CD8-positive, alpha-beta memory T cell (primary cell): ENCODE measurements around the gene OR1K1. TPM values are rescaled to one million over a fixed set of nuclear protein-coding genes. Genes with fewer than 3 reads are reported as not detected.

Experiments used
- CTCF ChIA-PET: fragments of 350-600 bp; sonication (Branson Sonifier 250); formaldehyde crosslinking; loops from one replicate; lab custom pipeline; 2021; ENCODE audit warnings: antibody characterized with exemption; lab: Charles Lee
- POLR2A ChIA-PET: fragments of 350-600 bp; sonication (Branson Sonifier 250); formaldehyde crosslinking; loops from one replicate; lab custom pipeline; 2021; ENCODE audit warnings: antibody characterized with exemption; lab: Charles Lee
- DNase-seq, 5 donors: peaks; one replicate each; pipeline versions ENCODE4 v3.0.0 to v3.0.0-alpha.2; 2020 to 2022; ENCODE audit warnings: mixed read lengths in 1 of 5
- H3K27ac ChIP-seq: one replicate; pipeline ENCODE4 v1.7.0; 2013; ENCODE audit warnings: low read depth, mild to moderate bottlenecking, low read length, moderate library complexity
- H3K27me3 ChIP-seq: 2 replicates; pipeline ENCODE4 v1.7.0; 2013; ENCODE audit warnings: low read length, mild to moderate bottlenecking; ENCODE audit not compliant: insufficient read depth, poor library complexity, severe bottlenecking
- H3K36me3 ChIP-seq: 2 replicates; pipeline ENCODE4 v1.7.0; 2013; ENCODE audit warnings: mild to moderate bottlenecking, low read length, moderate library complexity; ENCODE audit not compliant: insufficient read depth
- H3K4me1 ChIP-seq: 2 replicates; pipeline ENCODE4 v1.7.0; 2013; ENCODE audit warnings: mild to moderate bottlenecking, low read length, moderate library complexity; ENCODE audit not compliant: insufficient read depth
- H3K4me3 ChIP-seq: 2 replicates; pipeline ENCODE4 v1.7.0; 2013; ENCODE audit warnings: mild to moderate bottlenecking, low read length
- H3K9me3 ChIP-seq: 2 replicates; pipeline ENCODE4 v1.7.0; 2013; ENCODE audit warnings: mild to moderate bottlenecking, low read length
- H3K27ac Mint-ChIP-seq, 8 donors: one replicate each; pipeline ENCODE4 v1.8.0; 2020 to 2021; ENCODE audit warnings: mixed read lengths in 8 of 8, mild to moderate bottlenecking in 6 of 8, inconsistent platforms in 3 of 8, moderate library complexity in 3 of 8
- H3K27me3 Mint-ChIP-seq, 2 donors: one replicate each; pipeline ENCODE4 v1.8.0; 2020 to 2021; ENCODE audit warnings: mixed read lengths in 2 of 2, mild to moderate bottlenecking in 1 of 2, moderate library complexity in 1 of 2
- H3K36me3 Mint-ChIP-seq, 3 donors: one replicate each; pipeline ENCODE4 v1.8.0; 2020 to 2021; ENCODE audit warnings: mixed read lengths in 3 of 3, inconsistent platforms in 1 of 3, mild to moderate bottlenecking in 1 of 3
- H3K4me1 Mint-ChIP-seq, 3 donors: one replicate each; pipeline ENCODE4 v1.8.0; 2020 to 2021; ENCODE audit warnings: mixed read lengths in 3 of 3, inconsistent platforms in 1 of 3, mild to moderate bottlenecking in 1 of 3
- H3K4me3 Mint-ChIP-seq, 7 donors: one replicate each; pipeline ENCODE4 v1.8.0; 2020 to 2021; ENCODE audit warnings: mixed read lengths in 7 of 7, mild to moderate bottlenecking in 6 of 7, moderate library complexity in 4 of 7, inconsistent platforms in 2 of 7
- H3K9me3 Mint-ChIP-seq, 5 donors: one replicate each; pipeline ENCODE4 v1.8.0; 2020 to 2022; ENCODE audit warnings: mixed read lengths in 5 of 5, mild to moderate bottlenecking in 3 of 5, moderate library complexity in 2 of 5, inconsistent platforms in 1 of 5
- polyA plus RNA-seq: library from polyadenylated mRNA; unstranded; fragments of 300-500 nt; fragmentation: Illumina TruSeq; gene quantifications from one replicate; pipeline ENCODE4 v1.2.3, GENCODE V29; 2021
- total RNA-seq, 2 experiments: library from RNA; stranded (reverse); gene quantifications; one replicate each; pipeline ENCODE4 v1.2.3, GENCODE V29; 2021

Gene OR1K1
- total and polyA plus RNA-seq, 3 experiments from 2014 or later: not detected

DNA sequence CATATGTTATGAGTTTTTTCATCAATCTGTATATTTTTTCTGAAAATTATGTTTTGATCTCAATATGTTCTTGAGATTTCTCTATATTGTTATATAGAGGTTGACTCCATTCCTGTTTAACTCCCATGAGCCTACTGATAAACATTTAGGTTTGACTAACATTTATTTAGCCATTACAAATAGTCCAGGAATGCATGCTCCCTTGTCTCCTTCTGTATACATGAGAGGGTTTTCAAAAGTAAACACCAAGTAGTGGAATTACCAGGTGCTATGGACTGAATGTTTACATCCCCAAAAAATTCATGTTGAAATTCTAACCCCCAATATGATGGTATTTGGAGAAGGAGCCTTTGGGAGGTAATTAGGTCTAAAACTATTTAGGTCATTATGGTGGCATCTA is 14.7 kb upstream of the OR1K1 start:
- ChIA-PET POLR2A (no interaction called here), CTCF (no interaction called here)
- Histone ChIP-seq H3K36me3 (no peaks in the 10 kb centered on the region), H3K4me1 (no peaks in the 10 kb centered on the region), H3K4me3 (no peak overlapping the region), H3K9me3 (no peaks in the 10 kb centered on the region), H3K27ac (no peak overlapping the region), H3K27me3 (no peaks in the 10 kb centered on the region)
- no peak overlapping the region for H3K4me3 Mint-ChIP-seq
- H3K27me3 Mint-ChIP-seq: peaks cover 0 to 3% of the 10 kb centered on the region in 2 donors
- H3K27ac Mint-ChIP-seq: no peak overlapping the region
- DNase-seq: no peak
- no peaks in the 10 kb centered on the region for H3K36me3 Mint-ChIP-seq
- H3K9me3 Mint-ChIP-seq: no peaks in the 10 kb centered on the region
- no peaks in the 10 kb centered on the region for H3K4me1 Mint-ChIP-seq

DNA sequence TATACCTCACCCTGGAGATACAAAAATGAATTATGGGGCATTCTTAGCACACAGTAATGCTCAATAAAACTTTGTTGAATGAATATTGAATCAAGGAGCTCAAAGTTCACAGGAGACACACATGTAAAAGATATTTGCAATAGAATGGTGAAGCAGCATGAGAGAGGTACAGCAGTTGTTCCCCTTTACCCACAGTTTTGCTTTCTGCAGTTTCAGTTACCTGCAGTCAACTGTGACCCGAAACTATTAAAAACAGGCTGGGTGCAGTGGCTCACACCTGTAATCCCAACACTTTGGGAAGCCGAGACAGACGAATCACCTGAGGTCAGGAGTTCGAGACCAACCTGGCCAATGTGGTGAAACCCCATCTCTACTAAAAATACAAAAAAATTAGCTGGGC is 13.6 kb upstream of the OR1K1 start:
- no peak overlapping the region for H3K27ac Mint-ChIP-seq
- H3K4me1 Mint-ChIP-seq: no peaks in the 10 kb centered on the region
- peaks cover 0 to 1% (median 0%) of the 10 kb centered on the region in 3 donors for H3K36me3 Mint-ChIP-seq
- CTCF ChIA-PET: interaction anchor here (1.3 kb wide), 1 partner anchor 7 kb away, joined by 3 read pairs; no protein-coding TSS in a partner anchor
- H3K27me3 Mint-ChIP-seq: peaks cover 0 to 2% of the 10 kb centered on the region in 2 donors
- DNase-seq: no peak
- Histone ChIP-seq H3K4me3 (no peak overlapping the region), H3K27me3 (no peaks in the 10 kb centered on the region), H3K27ac (no peak overlapping the region), H3K36me3 (no peaks in the 10 kb centered on the region), H3K4me1 (no peaks in the 10 kb centered on the region), H3K9me3 (no peaks in the 10 kb centered on the region)
- no peak overlapping the region for H3K4me3 Mint-ChIP-seq
- POLR2A ChIA-PET: no interaction called here
- no peaks in the 10 kb centered on the region for H3K9me3 Mint-ChIP-seq

DNA sequence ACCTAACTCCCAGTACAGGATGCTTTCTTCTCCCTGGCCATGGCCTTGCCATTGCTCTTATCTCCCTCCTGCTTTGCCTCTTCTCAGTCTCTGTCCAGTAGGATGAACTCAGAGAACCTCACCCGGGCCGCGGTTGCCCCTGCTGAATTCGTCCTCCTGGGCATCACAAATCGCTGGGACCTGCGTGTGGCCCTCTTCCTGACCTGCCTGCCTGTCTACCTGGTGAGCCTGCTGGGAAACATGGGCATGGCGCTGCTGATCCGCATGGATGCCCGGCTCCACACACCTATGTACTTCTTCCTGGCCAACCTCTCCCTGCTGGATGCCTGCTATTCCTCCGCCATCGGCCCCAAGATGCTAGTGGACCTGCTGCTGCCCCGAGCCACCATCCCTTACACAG is 11.1 kb upstream of the OR1K1 start, which contains the start of gene OR5C1:
Gene OR5C1, plus strand, starts transcription at position 103 of the 400 bp plus-strand sequence. Its CDS starts 0 bp downstream, at position 103.
- DNase-seq: no peak
- H3K36me3 Mint-ChIP-seq: peaks cover 0 to 3% (median 1%) of the 10 kb centered on the region in 3 donors
- Histone ChIP-seq H3K36me3 (no peaks in the 10 kb centered on the region), H3K4me1 (no peaks in the 10 kb centered on the region), H3K9me3 (no peaks in the 10 kb centered on the region), H3K27me3 (no peaks in the 10 kb centered on the region), H3K27ac (no peak within 1 kb of the TSS), H3K4me3 (no peak within 1 kb of the TSS)
- H3K27me3 Mint-ChIP-seq: peaks cover 0 to 2% of the 10 kb centered on the region in 2 donors
- H3K27ac Mint-ChIP-seq: peak within 1 kb of the TSS in 2 of 8 donors; percentile 25 to 44
- no peak within 1 kb of the TSS for H3K4me3 Mint-ChIP-seq
- no peaks in the 10 kb centered on the region for H3K9me3 Mint-ChIP-seq
- POLR2A ChIA-PET: no interaction called here
- CTCF ChIA-PET: no interaction called here
- no peaks in the 10 kb centered on the region for H3K4me1 Mint-ChIP-seq

DNA sequence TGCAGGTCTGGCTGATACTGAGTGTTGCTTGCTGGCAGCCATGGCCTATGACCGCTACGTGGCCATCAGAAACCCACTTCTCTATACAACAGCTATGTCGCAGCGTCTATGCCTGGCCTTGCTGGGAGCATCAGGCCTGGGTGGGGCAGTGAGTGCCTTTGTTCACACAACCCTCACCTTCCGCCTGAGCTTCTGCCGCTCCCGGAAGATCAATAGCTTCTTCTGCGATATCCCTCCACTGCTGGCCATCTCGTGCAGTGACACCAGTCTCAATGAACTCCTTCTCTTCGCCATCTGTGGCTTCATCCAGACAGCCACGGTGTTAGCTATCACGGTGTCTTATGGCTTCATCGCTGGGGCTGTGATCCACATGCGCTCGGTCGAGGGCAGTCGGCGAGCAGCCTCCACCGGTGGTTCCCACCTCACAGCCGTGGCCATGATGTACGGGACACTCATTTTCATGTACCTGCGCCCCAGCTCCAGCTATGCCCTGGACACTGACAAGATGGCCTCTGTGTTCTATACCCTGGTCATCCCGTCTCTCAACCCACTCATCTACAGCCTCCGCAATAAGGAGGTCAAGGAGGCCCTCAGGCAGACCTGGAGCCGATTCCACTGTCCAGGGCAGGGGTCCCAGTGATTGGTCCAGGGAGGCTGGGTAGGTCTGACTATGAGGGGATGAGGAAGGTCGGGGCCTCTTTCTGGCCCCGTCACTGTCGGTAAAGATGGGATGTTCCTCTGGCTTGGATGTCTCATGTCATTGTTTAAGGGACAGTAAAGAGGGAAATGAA is 10.5 kb upstream of the OR1K1 start:
- H3K9me3 ChIP-seq: no peaks in the 10 kb centered on the region
- H3K4me1 ChIP-seq: no peaks in the 10 kb centered on the region
- H3K4me3 Mint-ChIP-seq: no peak overlapping the region
- no peaks in the 10 kb centered on the region for H3K36me3 ChIP-seq
- POLR2A ChIA-PET: no interaction called here
- peak overlapping the region in 1 of 8 donors; percentile 25 for H3K27ac Mint-ChIP-seq
- H3K36me3 Mint-ChIP-seq: peaks cover 0 to 3% (median 1%) of the 10 kb centered on the region in 3 donors
- CTCF ChIA-PET: no interaction called here
- no peak overlapping the region for H3K4me3 ChIP-seq
- no peaks in the 10 kb centered on the region for H3K4me1 Mint-ChIP-seq
- DNase-seq: no peak
- no peaks in the 10 kb centered on the region for H3K27me3 ChIP-seq
- peaks cover 0 to 2% of the 10 kb centered on the region in 2 donors for H3K27me3 Mint-ChIP-seq
- no peaks in the 10 kb centered on the region for H3K9me3 Mint-ChIP-seq
- no peak overlapping the region for H3K27ac ChIP-seq

DNA sequence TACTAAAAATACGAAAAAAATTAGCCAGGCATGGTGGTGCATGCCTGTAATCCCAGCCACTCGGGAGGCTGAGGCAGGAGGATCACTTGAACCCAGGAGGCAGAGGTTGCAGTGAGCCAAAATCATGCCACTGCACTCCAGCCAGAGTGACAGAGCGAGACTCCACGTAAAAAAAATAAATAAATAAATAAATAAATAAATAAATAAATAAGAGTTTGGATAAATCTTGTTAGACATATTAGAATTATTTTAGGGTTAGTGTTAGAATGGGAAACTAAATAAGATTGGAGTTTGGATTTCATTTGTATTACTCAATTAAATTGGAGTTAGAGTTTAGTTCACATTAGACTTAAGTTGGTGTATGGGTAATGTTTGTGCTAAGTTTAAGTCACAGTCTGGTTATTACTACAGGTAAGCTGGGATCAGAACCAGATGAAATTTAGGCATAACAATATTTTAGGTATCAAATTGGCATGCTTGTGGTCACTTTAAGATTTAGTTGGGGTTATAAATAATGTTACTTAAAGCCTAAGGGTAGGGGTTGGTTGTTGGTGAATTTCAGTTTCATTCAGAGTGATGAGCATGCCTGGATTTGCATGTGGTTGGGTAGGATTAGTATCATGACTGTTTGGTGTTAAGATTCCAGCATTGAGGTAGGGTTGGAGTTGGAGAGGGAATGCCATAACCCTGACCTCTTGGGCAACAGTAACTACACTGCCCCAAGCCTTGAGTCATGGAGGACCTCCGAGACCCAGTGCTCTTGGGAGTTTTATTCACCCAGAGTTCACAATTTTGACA is 7.9 kb upstream of the OR1K1 start:
- H3K4me1 ChIP-seq: no peaks in the 10 kb centered on the region
- Mint-ChIP-seq H3K36me3 (peaks cover 0 to 9% (median 1%) of the 10 kb centered on the region in 3 donors), H3K4me3 (no peak overlapping the region), H3K27ac (peak overlapping the region in 1 of 8 donors; percentile 21), H3K9me3 (no peaks in the 10 kb centered on the region), H3K4me1 (no peaks in the 10 kb centered on the region), H3K27me3 (peaks cover 0 to 4% of the 10 kb centered on the region in 2 donors)
- H3K4me3 ChIP-seq: no peak overlapping the region
- no peak for DNase-seq
- no peak overlapping the region for H3K27ac ChIP-seq
- no peaks in the 10 kb centered on the region for H3K27me3 ChIP-seq
- ChIA-PET POLR2A (no interaction called here), CTCF (no interaction called here)
- H3K9me3 ChIP-seq: no peaks in the 10 kb centered on the region
- H3K36me3 ChIP-seq: no peaks in the 10 kb centered on the region

DNA sequence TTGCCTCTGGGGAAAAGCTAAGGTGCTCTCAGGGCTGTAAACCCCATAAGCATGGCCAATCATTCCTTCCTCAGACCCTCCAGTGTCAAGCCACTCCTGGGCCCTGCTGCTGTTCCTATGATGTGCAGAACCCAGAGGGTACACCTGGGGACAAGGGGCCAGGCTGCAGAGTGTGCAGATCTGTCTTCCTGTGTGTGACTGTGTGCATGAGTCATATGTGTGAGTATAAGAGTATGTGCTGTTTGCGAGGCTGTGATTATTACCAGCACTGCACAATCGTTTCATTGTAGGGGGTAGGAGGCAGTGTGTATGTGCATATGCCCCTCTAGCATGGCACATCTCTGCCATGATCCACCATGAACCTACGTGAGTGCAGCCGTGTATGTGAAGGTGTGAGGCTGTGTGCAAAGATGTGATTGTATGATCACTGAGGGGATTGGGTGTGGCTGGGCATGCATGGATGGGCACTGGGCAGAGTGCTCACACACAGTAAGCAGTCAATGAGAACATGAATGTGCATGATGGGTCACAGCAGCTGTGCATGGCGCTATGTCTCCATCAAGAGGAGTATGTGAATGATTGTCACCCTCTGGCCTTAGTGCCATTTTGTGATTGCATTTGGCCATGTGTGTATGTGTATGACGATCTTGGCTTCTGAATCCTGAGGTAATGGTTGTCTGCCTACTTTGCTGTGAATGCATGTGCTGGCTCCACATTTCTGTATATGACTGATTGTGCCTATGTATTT is 2.4 kb upstream of the OR1K1 start:
- Histone ChIP-seq H3K4me1 (no peaks in the 10 kb centered on the region), H3K36me3 (no peaks in the 10 kb centered on the region), H3K4me3 (no peak overlapping the region), H3K27ac (no peak overlapping the region), H3K27me3 (no peaks in the 10 kb centered on the region), H3K9me3 (no peaks in the 10 kb centered on the region)
- H3K9me3 Mint-ChIP-seq: no peaks in the 10 kb centered on the region
- H3K36me3 Mint-ChIP-seq: peaks cover 0 to 13% (median 0%) of the 10 kb centered on the region in 3 donors
- CTCF ChIA-PET: no interaction called here
- peaks cover 0 to 1% (median 0%) of the 10 kb centered on the region in 3 donors for H3K4me1 Mint-ChIP-seq
- POLR2A ChIA-PET: no interaction called here
- no peak for DNase-seq
- H3K27me3 Mint-ChIP-seq: peaks cover 0 to 2% of the 10 kb centered on the region in 2 donors
- no peak overlapping the region for H3K4me3 Mint-ChIP-seq
- no peak overlapping the region for H3K27ac Mint-ChIP-seq

DNA sequence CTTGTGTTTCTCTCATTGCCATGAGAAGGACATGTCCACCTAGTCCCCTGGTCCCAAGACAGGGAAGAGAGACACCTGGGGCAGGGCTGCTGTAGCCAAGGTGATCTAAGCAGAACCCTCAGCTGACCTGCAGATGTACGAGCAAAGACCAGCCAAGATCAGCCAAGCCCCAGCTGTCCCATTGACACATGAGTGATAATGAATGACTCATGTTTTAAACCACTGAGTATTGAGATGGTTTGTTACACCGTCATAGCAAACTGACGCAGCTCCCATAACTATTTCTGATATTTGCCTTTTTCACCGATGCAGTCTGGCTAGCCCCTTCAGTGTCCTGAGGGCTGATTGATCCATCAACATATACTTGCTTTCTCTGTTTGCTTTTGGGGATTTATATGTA is 6.7 kb downstream of the OR1K1 start:
- ChIA-PET POLR2A (no interaction called here), CTCF (interaction anchor here (1.2 kb wide), 1 partner anchor 707 kb away, joined by 5 read pairs; no protein-coding TSS in a partner anchor)
- Histone ChIP-seq H3K9me3 (no peaks in the 10 kb centered on the region), H3K27ac (no peak overlapping the region), H3K27me3 (no peaks in the 10 kb centered on the region), H3K4me1 (peaks cover 5% of the 10 kb centered on the region), H3K36me3 (no peaks in the 10 kb centered on the region), H3K4me3 (no peak overlapping the region)
- Mint-ChIP-seq H3K4me3 (no peak overlapping the region), H3K27ac (no peak overlapping the region), H3K27me3 (no peaks in the 10 kb centered on the region), H3K9me3 (no peaks in the 10 kb centered on the region), H3K36me3 (peaks cover 0 to 4% (median 0%) of the 10 kb centered on the region in 3 donors), H3K4me1 (peaks cover 7 to 22% (median 13%) of the 10 kb centered on the region in 3 donors)
- DNase-seq: no peak
